ENCODE results near the gene PPP1R3F.

PPP1R3F gene

GRCh38 chrX:49250066-49250465 lies 19.5 kb upstream of the PPP1R3F start:
- DNase-seq, result no peak
- H3K27ac ChIP-seq, result no peak overlapping the region
- no peaks in the 10 kb centered on the region for H3K27me3 ChIP-seq (replicated peaks)
- in situ Hi-C loops (cut with HindIII; ENCODE audit: low pct_ligation_motif_present, low sequenced_read_pairs), result no loop called here
- no peaks in the 10 kb centered on the region for H3K36me3 ChIP-seq (replicated peaks)
- TF ChIP-seq, protein P1, sequence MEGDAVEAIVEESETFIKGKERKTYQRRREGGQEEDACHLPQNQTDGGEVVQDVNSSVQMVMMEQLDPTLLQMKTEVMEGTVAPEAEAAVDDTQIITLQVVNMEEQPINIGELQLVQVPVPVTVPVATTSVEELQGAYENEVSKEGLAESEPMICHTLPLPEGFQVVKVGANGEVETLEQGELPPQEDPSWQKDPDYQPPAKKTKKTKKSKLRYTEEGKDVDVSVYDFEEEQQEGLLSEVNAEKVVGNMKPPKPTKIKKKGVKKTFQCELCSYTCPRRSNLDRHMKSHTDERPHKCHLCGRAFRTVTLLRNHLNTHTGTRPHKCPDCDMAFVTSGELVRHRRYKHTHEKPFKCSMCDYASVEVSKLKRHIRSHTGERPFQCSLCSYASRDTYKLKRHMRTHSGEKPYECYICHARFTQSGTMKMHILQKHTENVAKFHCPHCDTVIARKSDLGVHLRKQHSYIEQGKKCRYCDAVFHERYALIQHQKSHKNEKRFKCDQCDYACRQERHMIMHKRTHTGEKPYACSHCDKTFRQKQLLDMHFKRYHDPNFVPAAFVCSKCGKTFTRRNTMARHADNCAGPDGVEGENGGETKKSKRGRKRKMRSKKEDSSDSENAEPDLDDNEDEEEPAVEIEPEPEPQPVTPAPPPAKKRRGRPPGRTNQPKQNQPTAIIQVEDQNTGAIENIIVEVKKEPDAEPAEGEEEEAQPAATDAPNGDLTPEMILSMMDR (IDR thresholded peaks at IDR 0.05; ENCODE audit: low read depth, low read length, missing control alignments), result no peak
- no peak overlapping the region for H3K4me3 ChIP-seq (ENCODE audit: low read depth, low read length)

DNA sequence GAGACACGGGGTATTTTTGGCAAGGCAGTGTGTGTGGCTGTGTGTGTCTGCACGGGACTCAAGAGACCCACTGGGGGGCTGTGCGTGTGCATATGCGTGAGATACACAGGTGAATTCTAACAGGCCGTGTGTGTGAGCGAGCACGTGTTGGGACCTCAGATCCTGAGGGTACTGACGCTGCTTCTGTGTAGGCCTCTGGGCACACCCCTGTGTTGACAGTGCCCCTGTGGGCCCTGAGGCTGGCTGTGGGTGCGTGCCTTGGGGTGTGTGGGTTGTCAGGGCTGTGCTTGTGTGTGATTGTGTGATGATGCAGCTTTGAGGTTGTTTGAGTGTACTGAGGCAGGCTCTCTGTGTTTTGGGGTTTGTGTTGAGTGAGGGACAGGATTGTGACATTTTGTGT lies 19.0 kb upstream of the PPP1R3F start:
- no peaks in the 10 kb centered on the region for H3K36me3 ChIP-seq (replicated peaks)
- H3K4me3 ChIP-seq (ENCODE audit: low read depth, low read length), result no peak overlapping the region
- TF ChIP-seq, protein P1 (IDR thresholded peaks at IDR 0.05; ENCODE audit: low read depth, low read length, missing control alignments), result no peak
- DNase-seq, result no peak
- no peaks in the 10 kb centered on the region for H3K27me3 ChIP-seq (replicated peaks)
- in situ Hi-C loops (cut with HindIII; ENCODE audit: low pct_ligation_motif_present, low sequenced_read_pairs), result no loop called here
- H3K27ac ChIP-seq, result no peak overlapping the region

DNA sequence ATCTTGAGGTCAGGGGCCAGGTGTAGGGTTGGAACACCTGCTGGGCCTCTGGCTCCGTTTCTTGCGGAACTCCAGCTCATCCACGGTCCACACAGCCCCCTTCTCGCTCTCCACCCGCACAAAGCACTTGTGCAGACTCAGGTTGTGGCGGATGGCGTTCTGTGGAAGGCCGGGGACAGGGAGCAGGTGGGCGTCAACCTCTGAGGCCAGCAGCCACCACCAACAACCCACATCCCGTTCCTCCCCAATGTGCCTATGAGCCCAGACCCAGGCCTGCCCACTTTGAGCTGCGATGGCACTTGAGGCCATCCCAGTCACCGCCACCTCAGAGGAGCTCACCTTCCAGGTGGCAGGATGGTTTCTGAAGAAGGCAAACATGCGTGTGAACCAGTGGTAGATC lies 18.3 kb upstream of the PPP1R3F start:
- no peak overlapping the region for H3K4me3 ChIP-seq (ENCODE audit: low read depth, low read length)
- no peak for DNase-seq
- H3K27me3 ChIP-seq (replicated peaks), result no peaks in the 10 kb centered on the region
- in situ Hi-C loops (cut with HindIII; ENCODE audit: low pct_ligation_motif_present, low sequenced_read_pairs), result no loop called here
- TF ChIP-seq, protein P1 (IDR thresholded peaks at IDR 0.05; ENCODE audit: low read depth, low read length, missing control alignments), result no peak
- H3K27ac ChIP-seq, result no peak overlapping the region
- no peaks in the 10 kb centered on the region for H3K36me3 ChIP-seq (replicated peaks)

GRCh38 chrX:49254639-49255038 lies 15.0 kb upstream of the PPP1R3F start:
- Histone ChIP-seq H3K36me3 (replicated peaks) (no peaks in the 10 kb centered on the region), H3K4me3 (ENCODE audit: low read depth, low read length) (no peak overlapping the region), H3K27me3 (replicated peaks) (no peaks in the 10 kb centered on the region), H3K27ac (no peak overlapping the region)
- in situ Hi-C loops (cut with HindIII; ENCODE audit: low pct_ligation_motif_present, low sequenced_read_pairs), result no loop called here
- TF ChIP-seq, protein P1 (IDR thresholded peaks at IDR 0.05; ENCODE audit: low read depth, low read length, missing control alignments), result no peak
- DNase-seq, result no peak

- TF ChIP-seq, protein P1 (IDR thresholded peaks at IDR 0.05; ENCODE audit: low read depth, low read length, missing control alignments), result no peak
- in situ Hi-C loops (cut with HindIII; ENCODE audit: low pct_ligation_motif_present, low sequenced_read_pairs), result no loop called here
Observed at GRCh38 chrX:49256268-49256995, 13.2 kb upstream of the PPP1R3F start.

More at GRCh38 chrX:49256268-49256995, 13.2 kb upstream of the PPP1R3F start:
- no peak overlapping the region for H3K4me3 ChIP-seq (ENCODE audit: low read depth, low read length)
- no peaks in the 10 kb centered on the region for H3K36me3 ChIP-seq (replicated peaks)
- DNase-seq, result no peak
- no peak overlapping the region for H3K27ac ChIP-seq
- no peaks in the 10 kb centered on the region for H3K27me3 ChIP-seq (replicated peaks)
